A549 (cell line): ENCODE results near the gene FBXL5. TPM values are rescaled to one million over a fixed set of nuclear protein-coding genes. Genes with fewer than 3 reads are reported as not detected.
A peak's percentile ranks its signal among the peaks of the same experiment; 100 is the strongest.

Experiments used
- ATAC-seq, 2 experiments: fragments of 200-7000 bp in 1 of 2; fragments of >200 bp in 1 of 2; cut with Nextera tagmentation in 1 of 2; cut with Tn5 transposase in 1 of 2; 3 replicates each; pipeline versions ENCODE4 v1.8.0 to v1.9.1; 2018 to 2020; ENCODE audit warnings: mild to moderate bottlenecking in 1 of 2, moderate library complexity in 1 of 2
- CTCF ChIA-PET: fragments of 300-600 bp; sonication (Branson Sonifier 250); formaldehyde crosslinking; extraction: SDS; loops from one replicate; lab custom pipeline; 2021; ENCODE audit warnings: antibody characterized with exemption, inconsistent platforms; lab: Yijun Ruan, JAX
- POLR2A ChIA-PET: fragments of 350-600 bp; formaldehyde crosslinking; extraction: SDS; loops from one replicate; lab custom pipeline; 2021; ENCODE audit warnings: antibody characterized with exemption, inconsistent platforms; lab: Yijun Ruan, JAX
- DNase-seq, 2 experiments: peaks; one replicate each; pipeline versions ENCODE4 v3.0.0 to v3.0.0-alpha.2; 2011 to 2016; ENCODE audit warnings: low read depth in 1 of 2, low spot score in 1 of 2
- FAIRE-seq: peaks from 2 replicates; lab custom pipeline; 2011; peaks lifted over from hg19 to GRCh38; lab: Jason Lieb, UNC
- H3K27ac ChIP-seq, 2 experiments: fragments of >200 bp; sonication (Bioruptor Twin); formaldehyde crosslinking; 3 replicates each; pipeline ENCODE4 v1.5.1; 2016 to 2017
- H3K4me1 ChIP-seq: fragments of >200 bp; sonication (Bioruptor Twin); formaldehyde crosslinking; 3 replicates; pipeline ENCODE4 v1.6.1; 2016
- H3K4me2 ChIP-seq: fragments of >200 bp; sonication (Bioruptor Twin); formaldehyde crosslinking; 3 replicates; pipeline ENCODE4 v1.6.1; 2016
- H3K4me3 ChIP-seq: fragments of >200 bp; sonication (Bioruptor Twin); formaldehyde crosslinking; 3 replicates; pipeline ENCODE4 v1.5.1; 2016
- H3K9me3 ChIP-seq: fragments of >200 bp; sonication (Bioruptor Twin); formaldehyde crosslinking; 3 replicates; pipeline ENCODE4 v1.6.1; 2016
- BHLHE40 ChIP-seq: IDR thresholded peaks from 2 replicates; pipeline ENCODE4 v1.6.1; 2012; ENCODE audit warnings: low read depth, low read length, inconsistent platforms
- CBX8 ChIP-seq: fragments of 200-600 bp; sonication (generic); IDR thresholded peaks from 2 replicates; pipeline ENCODE4 v1.6.1; 2016
- EP300 ChIP-seq, 2 experiments: fragments of >200 bp; sonication (Bioruptor Twin); formaldehyde crosslinking; IDR thresholded peaks; 2 replicates in 1 of 2; 3 replicates in 1 of 2; pipeline ENCODE4 v1.6.1; 2016 to 2017
- FOSL2 ChIP-seq, 2 experiments: fragments of 450-650 bp in 1 of 2; fragments of >200 bp in 1 of 2; sonication (Bioruptor Twin) in 1 of 2; formaldehyde crosslinking; IDR thresholded peaks; 2 replicates each; pipeline versions ENCODE4 v1.5.0 to v1.6.1; 2016 to 2020; ENCODE audit warnings: mild to moderate bottlenecking in 1 of 2, moderate library complexity in 1 of 2
- HEYL ChIP-seq: fragments of 250-450 bp; sonication (Bioruptor Pico); IDR thresholded peaks from 2 replicates; pipeline ENCODE4 v1.8.0; 2021; ENCODE audit warnings: mild to moderate bottlenecking, moderate library complexity
- HOXA7 ChIP-seq: fragments of 250-450 bp; sonication (Bioruptor Pico); IDR thresholded peaks from 2 replicates; pipeline ENCODE4 v1.5.0; 2020; ENCODE audit warnings: mild to moderate bottlenecking, moderate library complexity
- JUN ChIP-seq, 2 experiments: fragments of >200 bp; sonication (Bioruptor Twin); formaldehyde crosslinking; IDR thresholded peaks; 2 replicates in 1 of 2; 3 replicates in 1 of 2; pipeline ENCODE4 v1.6.1; 2016 to 2017
- MAZ ChIP-seq: fragments of 150-350 bp; IDR thresholded peaks from 2 replicates; pipeline ENCODE4 v1.6.1; 2014; ENCODE audit warnings: antibody characterized with exemption, low read depth, low read length, borderline replicate concordance
- MYC ChIP-seq: IDR thresholded peaks from 2 replicates; pipeline ENCODE4 v1.6.1; 2012; ENCODE audit warnings: mild to moderate bottlenecking, inconsistent platforms, low read length, improper control_type of control experiment, borderline replicate concordance
- NFE2L2 ChIP-seq: fragments of 150-350 bp; conservative IDR thresholded peaks from 2 replicates; pipeline ENCODE4 v1.6.1; 2014; ENCODE audit warnings: low read length
- NR3C1 ChIP-seq: fragments of >200 bp; sonication (Bioruptor Twin); formaldehyde crosslinking; IDR thresholded peaks from 3 replicates; pipeline ENCODE4 v1.6.1; 2017
- SREBF2 ChIP-seq: fragments of 450-650 bp; IDR thresholded peaks from 2 replicates; pipeline ENCODE4 v1.6.1; 2014; ENCODE audit warnings: mild to moderate bottlenecking, moderate library complexity
- ZFP36 ChIP-seq: fragments of 450-650 bp; IDR thresholded peaks from 2 replicates; pipeline ENCODE4 v1.6.1; 2014; ENCODE audit warnings: borderline replicate concordance; ENCODE audit not compliant: partially characterized antibody
- ZNF302 ChIP-seq: fragments of 250-450 bp; sonication (Bioruptor Pico); IDR thresholded peaks from 2 replicates; pipeline ENCODE4 v1.9.0; 2021; ENCODE audit warnings: inconsistent platforms, mild to moderate bottlenecking, moderate library complexity
- WGBS: methylation state at CpG from one replicate; pipeline ENCODE4 v1.1.6; 2017; ENCODE audit errors: missing lambda C conversion rate; 5-methylcytosine and 5-hydroxymethylcytosine counted together
- polyA plus RNA-seq, 4 experiments: library from polyadenylated mRNA; depleted of rRNA in 3 of 4; stranded (reverse); fragments of >200 nt; fragmentation: RNase III in 1 of 4; extraction: RNeasy Plus Mini Kit Qiagen cat#74134 plus additional on column Dnase treatment in 1 of 4; gene quantifications; 2 replicates in 3 of 4; 3 replicates in 1 of 4; pipeline ENCODE4 v1.2.3, GENCODE V29; 2011 to 2017
- TF ChIP-seq, protein P1 (sequence below): fragments of 150-350 bp; IDR thresholded peaks from 2 replicates; pipeline ENCODE4 v1.6.1; 2014; ENCODE audit warnings: low read depth, mild to moderate bottlenecking, low read length
- TF ChIP-seq, protein P2 (sequence below): fragments of 200-600 bp; sonication (generic); IDR thresholded peaks from 2 replicates; pipeline ENCODE4 v1.6.1; 2016; ENCODE audit warnings: antibody characterized with exemption, mild to moderate bottlenecking, moderate library complexity
- TF ChIP-seq, protein P3 (sequence below): fragments of >200 bp; sonication (Bioruptor Twin); formaldehyde crosslinking; IDR thresholded peaks from 2 replicates; pipeline ENCODE4 v1.6.1; 2016
- TF ChIP-seq, protein P4 (sequence below): fragments of >200 bp; sonication (Bioruptor Twin); formaldehyde crosslinking; IDR thresholded peaks from 3 replicates; pipeline ENCODE4 v1.6.1; 2016

FBXL5 gene
- polyA plus RNA-seq, 2 of the 4 experiments (the other 2 are of a cell fraction): 44.2 to 45.4 TPM

DNA sequence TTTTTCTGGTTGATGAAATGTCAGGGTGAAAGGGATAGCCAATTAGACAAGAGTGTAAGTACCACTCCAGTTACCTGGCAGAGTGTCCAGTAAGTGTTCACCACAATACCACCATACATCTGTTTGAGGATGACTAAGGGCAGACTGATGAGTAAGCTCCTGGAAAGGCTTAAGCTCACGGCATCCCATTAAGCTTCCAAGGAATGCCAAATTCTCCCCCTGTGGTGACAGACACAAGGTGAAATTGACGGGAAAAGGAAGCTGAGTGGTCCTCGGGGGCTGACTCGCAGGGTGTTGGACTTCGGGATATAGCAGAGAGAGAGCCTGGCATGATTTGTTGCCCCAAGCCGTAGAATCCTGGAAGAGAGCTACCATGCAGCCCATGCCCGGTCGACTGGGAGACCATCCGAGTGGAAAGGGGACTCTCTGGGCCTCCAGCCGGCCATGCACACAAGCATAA is 40.1 kb upstream of the FBXL5 start (continued):
- TF ChIP-seq, protein P1, sequence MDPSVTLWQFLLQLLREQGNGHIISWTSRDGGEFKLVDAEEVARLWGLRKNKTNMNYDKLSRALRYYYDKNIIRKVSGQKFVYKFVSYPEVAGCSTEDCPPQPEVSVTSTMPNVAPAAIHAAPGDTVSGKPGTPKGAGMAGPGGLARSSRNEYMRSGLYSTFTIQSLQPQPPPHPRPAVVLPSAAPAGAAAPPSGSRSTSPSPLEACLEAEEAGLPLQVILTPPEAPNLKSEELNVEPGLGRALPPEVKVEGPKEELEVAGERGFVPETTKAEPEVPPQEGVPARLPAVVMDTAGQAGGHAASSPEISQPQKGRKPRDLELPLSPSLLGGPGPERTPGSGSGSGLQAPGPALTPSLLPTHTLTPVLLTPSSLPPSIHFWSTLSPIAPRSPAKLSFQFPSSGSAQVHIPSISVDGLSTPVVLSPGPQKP: no peak

DNA sequence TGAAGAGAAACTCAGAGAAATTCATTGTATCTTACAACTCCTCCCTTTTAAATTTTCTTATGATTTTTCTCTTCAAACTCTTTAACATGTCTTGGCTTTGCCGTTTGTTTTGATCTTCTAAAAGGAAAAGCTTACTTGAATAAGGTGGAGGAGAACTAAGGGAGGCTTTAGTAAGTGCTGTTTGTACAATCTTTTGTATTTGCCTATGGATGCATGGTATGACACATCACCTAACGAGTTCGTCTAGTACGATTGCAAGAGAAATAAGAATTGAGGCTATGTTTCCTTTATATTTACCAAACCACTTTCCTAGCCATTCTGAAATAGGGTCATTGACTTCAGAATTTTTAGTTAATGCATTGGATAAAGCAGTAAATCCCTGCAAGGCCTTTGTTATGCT is 39.3 kb upstream of the FBXL5 start:
- 75% methylated on average over 4 of the region's 4 CpGs for WGBS
- ChIA-PET CTCF (interaction anchor here (0.6 to 1.3 kb wide), 4 partner anchors 19 to 524 kb away, joined by 3 read pairs; partner anchors contain the start of gene FBXL5), POLR2A (interaction anchor here (1.6 kb wide), 1 partner anchor 13 kb away, joined by 15 read pairs; the partner anchor contains the start of gene FAM200B)
- Histone ChIP-seq H3K27ac (peak overlapping the region; percentile 63 to 87; a peak in 5 of 6 replicates), H3K4me3 (no peak overlapping the region), H3K9me3 (no peaks in the 10 kb centered on the region), H3K4me1 (peaks cover 58% of the 10 kb centered on the region), H3K4me2 (peak overlapping the region; percentile 60)
- FAIRE-seq (no peak), ATAC-seq (no peak), DNase-seq (no peak)
- TF ChIP-seq, protein P2, sequence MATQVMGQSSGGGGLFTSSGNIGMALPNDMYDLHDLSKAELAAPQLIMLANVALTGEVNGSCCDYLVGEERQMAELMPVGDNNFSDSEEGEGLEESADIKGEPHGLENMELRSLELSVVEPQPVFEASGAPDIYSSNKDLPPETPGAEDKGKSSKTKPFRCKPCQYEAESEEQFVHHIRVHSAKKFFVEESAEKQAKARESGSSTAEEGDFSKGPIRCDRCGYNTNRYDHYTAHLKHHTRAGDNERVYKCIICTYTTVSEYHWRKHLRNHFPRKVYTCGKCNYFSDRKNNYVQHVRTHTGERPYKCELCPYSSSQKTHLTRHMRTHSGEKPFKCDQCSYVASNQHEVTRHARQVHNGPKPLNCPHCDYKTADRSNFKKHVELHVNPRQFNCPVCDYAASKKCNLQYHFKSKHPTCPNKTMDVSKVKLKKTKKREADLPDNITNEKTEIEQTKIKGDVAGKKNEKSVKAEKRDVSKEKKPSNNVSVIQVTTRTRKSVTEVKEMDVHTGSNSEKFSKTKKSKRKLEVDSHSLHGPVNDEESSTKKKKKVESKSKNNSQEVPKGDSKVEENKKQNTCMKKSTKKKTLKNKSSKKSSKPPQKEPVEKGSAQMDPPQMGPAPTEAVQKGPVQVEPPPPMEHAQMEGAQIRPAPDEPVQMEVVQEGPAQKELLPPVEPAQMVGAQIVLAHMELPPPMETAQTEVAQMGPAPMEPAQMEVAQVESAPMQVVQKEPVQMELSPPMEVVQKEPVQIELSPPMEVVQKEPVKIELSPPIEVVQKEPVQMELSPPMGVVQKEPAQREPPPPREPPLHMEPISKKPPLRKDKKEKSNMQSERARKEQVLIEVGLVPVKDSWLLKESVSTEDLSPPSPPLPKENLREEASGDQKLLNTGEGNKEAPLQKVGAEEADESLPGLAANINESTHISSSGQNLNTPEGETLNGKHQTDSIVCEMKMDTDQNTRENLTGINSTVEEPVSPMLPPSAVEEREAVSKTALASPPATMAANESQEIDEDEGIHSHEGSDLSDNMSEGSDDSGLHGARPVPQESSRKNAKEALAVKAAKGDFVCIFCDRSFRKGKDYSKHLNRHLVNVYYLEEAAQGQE: no peak
- TF ChIP-seq ZNF302: no peak
- TF ChIP-seq HEYL (CRISPR knock-in tag): no peak
- TF ChIP-seq MAZ: no peak
- TF ChIP-seq, protein P3, sequence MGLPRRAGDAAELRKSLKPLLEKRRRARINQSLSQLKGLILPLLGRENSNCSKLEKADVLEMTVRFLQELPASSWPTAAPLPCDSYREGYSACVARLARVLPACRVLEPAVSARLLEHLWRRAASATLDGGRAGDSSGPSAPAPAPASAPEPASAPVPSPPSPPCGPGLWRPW: no peak
- TF ChIP-seq MYC: no peak
- no peak for TF ChIP-seq NR3C1
- no peak for TF ChIP-seq FOSL2 (IDR thresholded peaks at IDR 0.05)
- no peak for TF ChIP-seq FOSL2 (CRISPR knock-in tag; IDR thresholded peaks at IDR 0.05)
- no peak for TF ChIP-seq CBX8

DNA sequence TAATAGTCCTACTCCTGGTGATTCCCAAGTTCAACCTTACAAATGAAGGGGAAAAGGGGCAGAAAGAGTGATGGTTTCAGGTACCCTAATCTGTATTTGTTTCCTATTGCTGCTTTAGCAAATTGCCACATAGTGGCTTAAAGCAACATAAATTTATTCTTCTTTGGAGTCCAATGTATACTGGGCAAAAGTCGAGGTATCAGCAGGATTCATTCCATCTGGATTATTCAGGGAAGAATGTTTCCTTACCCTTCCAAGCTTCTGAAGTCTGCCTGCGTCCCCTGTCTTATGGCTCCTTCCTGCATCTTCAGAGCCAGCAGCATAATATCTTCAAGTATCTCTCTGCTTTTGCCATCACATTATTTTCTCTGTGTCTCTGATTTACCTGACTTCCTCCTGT is 37.4 kb upstream of the FBXL5 start:
- Histone ChIP-seq H3K27ac (peak overlapping the region; percentile 93 to 94; a peak in 4 of 6 replicates), H3K9me3 (no peaks in the 10 kb centered on the region), H3K4me2 (no peak overlapping the region), H3K4me1 (peaks cover 66% of the 10 kb centered on the region), H3K4me3 (no peak overlapping the region)
- POLR2A ChIA-PET: no interaction called here
- 69% methylated on average over 2 of the region's 2 CpGs for WGBS
- no peak for TF ChIP-seq JUN (IDR thresholded peaks at IDR 0.05)
- no peak for TF ChIP-seq BHLHE40
- TF ChIP-seq NR3C1: no peak
- TF ChIP-seq EP300 (IDR thresholded peaks at IDR 0.05): no peak
- TF ChIP-seq CBX8: no peak
- TF ChIP-seq HOXA7 (CRISPR knock-in tag): no peak
- TF ChIP-seq, protein P4, sequence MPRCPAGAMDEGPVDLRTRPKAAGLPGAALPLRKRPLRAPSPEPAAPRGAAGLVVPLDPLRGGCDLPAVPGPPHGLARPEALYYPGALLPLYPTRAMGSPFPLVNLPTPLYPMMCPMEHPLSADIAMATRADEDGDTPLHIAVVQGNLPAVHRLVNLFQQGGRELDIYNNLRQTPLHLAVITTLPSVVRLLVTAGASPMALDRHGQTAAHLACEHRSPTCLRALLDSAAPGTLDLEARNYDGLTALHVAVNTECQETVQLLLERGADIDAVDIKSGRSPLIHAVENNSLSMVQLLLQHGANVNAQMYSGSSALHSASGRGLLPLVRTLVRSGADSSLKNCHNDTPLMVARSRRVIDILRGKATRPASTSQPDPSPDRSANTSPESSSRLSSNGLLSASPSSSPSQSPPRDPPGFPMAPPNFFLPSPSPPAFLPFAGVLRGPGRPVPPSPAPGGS: no peak
- TF ChIP-seq ZFP36: no peak
- TF ChIP-seq FOSL2 (IDR thresholded peaks at IDR 0.05): no peak
- no peak for TF ChIP-seq FOSL2 (CRISPR knock-in tag; IDR thresholded peaks at IDR 0.05)
- TF ChIP-seq SREBF2: no peak
- TF ChIP-seq MYC: no peak
- TF ChIP-seq NFE2L2: no peak
- DNase-seq: no peak
- CTCF ChIA-PET: interaction anchor here (1.6 kb wide), 1 partner anchor 37 kb away, joined by 3 read pairs; no protein-coding TSS in a partner anchor
- no peak for FAIRE-seq
- ATAC-seq: no peak
